Stimulated activated naive B cell treated with anti-CD40 and anti-IgM and Interleukin-4, amounts not matched to agents 10 μg/mL and 1 μg/mL and 100 μg/mL, for 72 hours (primary cell): ENCODE data around the gene RAD51B.

ENCODE experiments used
- ATAC-seq, 2 donors: fragments of 150-1000 bp; cut with Tn5 transposase; replicated peaks; 2 replicates each; pipeline ENCODE4 v1.10.0; 2021; ENCODE audit warnings: moderate library complexity in 1 of 2
- DNase-seq: peaks from one replicate; pipeline ENCODE4 v3.0.0; 2021
- H3K27ac Mint-ChIP-seq: one replicate; pipeline ENCODE4 v1.8.0; 2022; ENCODE audit warnings: mild to moderate bottlenecking, mixed read lengths
- H3K27me3 Mint-ChIP-seq, 2 donors: one replicate each; pipeline ENCODE4 v1.8.0; 2022; ENCODE audit warnings: mixed read lengths in 2 of 2
- H3K36me3 Mint-ChIP-seq, 2 donors: one replicate each; pipeline ENCODE4 v1.8.0; 2022; ENCODE audit warnings: mixed read lengths in 2 of 2, mild to moderate bottlenecking in 1 of 2
- H3K4me1 Mint-ChIP-seq, 2 donors: one replicate each; pipeline ENCODE4 v1.8.0; 2022; ENCODE audit warnings: mixed read lengths in 2 of 2, mild to moderate bottlenecking in 1 of 2
- H3K4me3 Mint-ChIP-seq, 2 donors: one replicate each; pipeline ENCODE4 v1.8.0; 2022; ENCODE audit warnings: mild to moderate bottlenecking in 2 of 2, mixed read lengths in 2 of 2, moderate library complexity in 1 of 2
- H3K9me3 Mint-ChIP-seq, 2 donors: one replicate each; pipeline ENCODE4 v1.8.0; 2022; ENCODE audit warnings: mixed read lengths in 2 of 2, mild to moderate bottlenecking in 1 of 2

Gene RAD51B

GRCh38 chr14:68621400-68622365 is 802.1 kb downstream of the RAD51B start:
- H3K27ac Mint-ChIP-seq, result no peak overlapping the region
- no peaks in the 10 kb centered on the region for H3K27me3 Mint-ChIP-seq
- peaks cover 14 to 28% of the 10 kb centered on the region in 2 donors for H3K4me1 Mint-ChIP-seq
- H3K9me3 Mint-ChIP-seq, result peaks cover 16 to 18% of the 10 kb centered on the region in 2 donors
- no peak overlapping the region for H3K4me3 Mint-ChIP-seq
- DNase-seq, result no peak
- no peak for ATAC-seq
- H3K36me3 Mint-ChIP-seq, result peaks cover 13 to 27% of the 10 kb centered on the region in 2 donors

GRCh38 chr14:68622856-68623255 is 803.3 kb downstream of the RAD51B start:
- peaks cover 13 to 14% of the 10 kb centered on the region in 2 donors for H3K9me3 Mint-ChIP-seq
- H3K27me3 Mint-ChIP-seq, result no peaks in the 10 kb centered on the region
- peak overlapping the region; percentile 62 for H3K27ac Mint-ChIP-seq
- no peak overlapping the region for H3K4me3 Mint-ChIP-seq
- H3K4me1 Mint-ChIP-seq, result peaks cover 18 to 40% of the 10 kb centered on the region in 2 donors
- ATAC-seq, result peak; percentile 29 to 58
- peaks cover 10 to 19% of the 10 kb centered on the region in 2 donors for H3K36me3 Mint-ChIP-seq
- no peak for DNase-seq

GRCh38 chr14:68623307-68623706 is 803.7 kb downstream of the RAD51B start:
- peak overlapping the region; percentile 62 for H3K27ac Mint-ChIP-seq
- H3K4me3 Mint-ChIP-seq, result no peak overlapping the region
- peaks cover 11 to 13% of the 10 kb centered on the region in 2 donors for H3K9me3 Mint-ChIP-seq
- no peak for DNase-seq
- H3K27me3 Mint-ChIP-seq, result no peaks in the 10 kb centered on the region
- peaks cover 18 to 44% of the 10 kb centered on the region in 2 donors for H3K4me1 Mint-ChIP-seq
- no peak for ATAC-seq
- H3K36me3 Mint-ChIP-seq, result peaks cover 8 to 16% of the 10 kb centered on the region in 2 donors

- Mint-ChIP-seq H3K27me3 (no peaks in the 10 kb centered on the region), H3K4me1 (peaks cover 20 to 49% of the 10 kb centered on the region in 2 donors), H3K27ac (peak overlapping the region; percentile 17), H3K36me3 (peaks cover 3 to 11% of the 10 kb centered on the region in 2 donors), H3K4me3 (no peak overlapping the region), H3K9me3 (peaks cover 6 to 8% of the 10 kb centered on the region in 2 donors)
- ATAC-seq, result no peak
- no peak for DNase-seq
Measured at GRCh38 chr14:68623826-68624225, 804.2 kb downstream of the RAD51B start.

- H3K36me3 Mint-ChIP-seq, result peaks cover 2 to 10% of the 10 kb centered on the region in 2 donors
- H3K4me3 Mint-ChIP-seq, result no peak overlapping the region
- no peak overlapping the region for H3K27ac Mint-ChIP-seq
- H3K27me3 Mint-ChIP-seq, result no peaks in the 10 kb centered on the region
- H3K4me1 Mint-ChIP-seq, result peaks cover 23 to 53% of the 10 kb centered on the region in 2 donors
- peaks cover 5 to 8% of the 10 kb centered on the region in 2 donors for H3K9me3 Mint-ChIP-seq
- DNase-seq, result no peak
- no peak for ATAC-seq
Measured at GRCh38 chr14:68624541-68625220, 805.1 kb downstream of the RAD51B start.

- ATAC-seq (no peak), DNase-seq (no peak)
- H3K27me3 Mint-ChIP-seq, result no peaks in the 10 kb centered on the region
- H3K36me3 Mint-ChIP-seq, result peaks cover 0 to 10% of the 10 kb centered on the region in 2 donors
- H3K9me3 Mint-ChIP-seq, result peaks cover 5 to 6% of the 10 kb centered on the region in 2 donors
- no peak overlapping the region for H3K4me3 Mint-ChIP-seq
- H3K27ac Mint-ChIP-seq, result peak overlapping the region; percentile 60
- H3K4me1 Mint-ChIP-seq, result peaks cover 23 to 53% of the 10 kb centered on the region in 2 donors
Measured at GRCh38 chr14:68625366-68626090, 805.9 kb downstream of the RAD51B start.

GRCh38 chr14:68626386-68626785 is 806.8 kb downstream of the RAD51B start:
- Mint-ChIP-seq H3K36me3 (peaks cover 0 to 6% of the 10 kb centered on the region in 2 donors), H3K27me3 (no peaks in the 10 kb centered on the region), H3K9me3 (peaks cover under 1 to 2% of the 10 kb centered on the region in 2 donors), H3K27ac (no peak overlapping the region), H3K4me1 (peaks cover 23 to 53% of the 10 kb centered on the region in 2 donors), H3K4me3 (no peak overlapping the region)
- no peak for ATAC-seq
- DNase-seq, result no peak

- DNase-seq, result no peak
- Mint-ChIP-seq H3K4me1 (peaks cover 22 to 53% of the 10 kb centered on the region in 2 donors), H3K27ac (peak overlapping the region; percentile 20), H3K4me3 (peak overlapping the region in 1 of 2 donors; percentile 77), H3K36me3 (peaks cover 0 to 3% of the 10 kb centered on the region in 2 donors), H3K27me3 (no peaks in the 10 kb centered on the region), H3K9me3 (peaks cover 0 to 2% of the 10 kb centered on the region in 2 donors)
- peak in 1 of 2 donors; percentile 60 for ATAC-seq
Measured at GRCh38 chr14:68627050-68627867, 807.7 kb downstream of the RAD51B start.

- Mint-ChIP-seq H3K36me3 (peaks cover 0 to 3% of the 10 kb centered on the region in 2 donors), H3K9me3 (peaks cover 0 to 2% of the 10 kb centered on the region in 2 donors), H3K4me1 (peaks cover 19 to 49% of the 10 kb centered on the region in 2 donors), H3K27ac (peak overlapping the region; percentile 75), H3K27me3 (no peaks in the 10 kb centered on the region), H3K4me3 (peak overlapping the region; percentile 77)
- ATAC-seq, result peak; percentile 72 to 80
- no peak for DNase-seq
Measured at GRCh38 chr14:68627868-68628604, 808.5 kb downstream of the RAD51B start.

- ATAC-seq, result peak; percentile 18 to 35
- peak overlapping the region; percentile 77 for H3K4me3 Mint-ChIP-seq
- H3K9me3 Mint-ChIP-seq, result peaks cover 0 to 2% of the 10 kb centered on the region in 2 donors
- no peaks in the 10 kb centered on the region for H3K36me3 Mint-ChIP-seq
- H3K27ac Mint-ChIP-seq, result peak overlapping the region; percentile 75
- no peak for DNase-seq
- H3K4me1 Mint-ChIP-seq, result peaks cover 21 to 49% of the 10 kb centered on the region in 2 donors
- no peaks in the 10 kb centered on the region for H3K27me3 Mint-ChIP-seq
Measured at GRCh38 chr14:68628605-68629310, 809.2 kb downstream of the RAD51B start.

GRCh38 chr14:68630081-68630571 is 810.5 kb downstream of the RAD51B start:
- Mint-ChIP-seq H3K9me3 (peaks cover 0 to 2% of the 10 kb centered on the region in 2 donors), H3K36me3 (no peaks in the 10 kb centered on the region), H3K27ac (no peak overlapping the region), H3K27me3 (no peaks in the 10 kb centered on the region), H3K4me3 (no peak overlapping the region), H3K4me1 (peaks cover 21 to 46% of the 10 kb centered on the region in 2 donors)
- ATAC-seq, result no peak
- no peak for DNase-seq
